Liver (tissue), 9 donors: ENCODE measurements around the gene LIPC. TPM values are rescaled to one million over a fixed set of nuclear protein-coding genes. Genes with fewer than 3 reads are reported as not detected.

ENCODE experiments used
- DNase-seq: peaks from one replicate; pipeline ENCODE4 v3.0.0-alpha.2; 2017; ENCODE audit warnings: low spot score
- H3K27ac ChIP-seq, 2 donors: one replicate each; pipeline ENCODE4 v1.7.0; 2013; ENCODE audit warnings: inconsistent platforms in 2 of 2, low read length in 2 of 2, control low read depth in 1 of 2, low read depth in 1 of 2, mild to moderate bottlenecking in 1 of 2
- H3K27me3 ChIP-seq, 4 donors: one replicate each; pipeline versions ENCODE4 v1.6.1 to v1.7.0; 2013; ENCODE audit warnings: low read length in 3 of 4, inconsistent platforms in 1 of 4, mild to moderate bottlenecking in 1 of 4, moderate library complexity in 1 of 4; ENCODE audit not compliant: control insufficient read depth in 4 of 4, insufficient read depth in 4 of 4
- H3K36me3 ChIP-seq, 4 donors: one replicate each; pipeline versions ENCODE4 v1.6.1 to v1.7.0; 2013; ENCODE audit warnings: low read length in 3 of 4, mild to moderate bottlenecking in 3 of 4, low read depth in 1 of 4, moderate library complexity in 1 of 4; ENCODE audit not compliant: control insufficient read depth in 4 of 4, insufficient read depth in 3 of 4
- H3K4me1 ChIP-seq, 4 donors: one replicate each; pipeline versions ENCODE4 v1.6.1 to v1.7.0; 2013; ENCODE audit warnings: low read length in 3 of 4, mild to moderate bottlenecking in 3 of 4, moderate library complexity in 1 of 4; ENCODE audit not compliant: control insufficient read depth in 4 of 4, insufficient read depth in 4 of 4
- H3K4me3 ChIP-seq, 3 donors: one replicate each; pipeline versions ENCODE4 v1.6.1 to v1.7.0; 2013; ENCODE audit warnings: low read length in 3 of 3, control low read depth in 1 of 3, low read depth in 1 of 3, mild to moderate bottlenecking in 1 of 3
- H3K9ac ChIP-seq, 2 donors: one replicate each; pipeline ENCODE4 v1.7.0; 2013; ENCODE audit warnings: low read length in 2 of 2, mild to moderate bottlenecking in 2 of 2, moderate library complexity in 2 of 2, control low read depth in 1 of 2, low read depth in 1 of 2
- H3K9me3 ChIP-seq, 4 donors: one replicate each; pipeline versions ENCODE4 v1.6.1 to v1.7.0; 2013; ENCODE audit warnings: low read length in 3 of 4; ENCODE audit not compliant: control insufficient read depth in 4 of 4
- EGR1 ChIP-seq, 2 donors: IDR thresholded peaks; 2 replicates each; pipeline ENCODE4 v1.6.1; 2016 to 2018; ENCODE audit warnings: antibody characterized with exemption in 2 of 2, low read depth in 2 of 2
- FOXA1 ChIP-seq: IDR thresholded peaks from 2 replicates; pipeline ENCODE4 v1.6.1; 2016; ENCODE audit warnings: antibody characterized with exemption
- GABPA ChIP-seq, 2 donors: IDR thresholded peaks in 1 of 2; conservative IDR thresholded peaks in 1 of 2; 2 replicates each; pipeline ENCODE4 v1.6.1; 2016; ENCODE audit warnings: antibody characterized with exemption in 2 of 2, mild to moderate bottlenecking in 1 of 2, moderate library complexity in 1 of 2
- HNF4G ChIP-seq: IDR thresholded peaks from 2 replicates; pipeline ENCODE4 v1.6.1; 2016; ENCODE audit warnings: antibody characterized with exemption
- RAD21 ChIP-seq, 2 donors: IDR thresholded peaks; 2 replicates each; pipeline ENCODE4 v1.6.1; 2016; ENCODE audit warnings: antibody characterized with exemption in 2 of 2, mild to moderate bottlenecking in 2 of 2
- RXRA ChIP-seq, 2 donors: IDR thresholded peaks; 2 replicates each; pipeline ENCODE4 v1.6.1; 2017 to 2018; ENCODE audit warnings: antibody characterized with exemption in 2 of 2, mild to moderate bottlenecking in 1 of 2
- SP1 ChIP-seq: IDR thresholded peaks from 2 replicates; pipeline ENCODE4 v1.6.1; 2018; ENCODE audit warnings: antibody characterized with exemption, mild to moderate bottlenecking
- TAF1 ChIP-seq: conservative IDR thresholded peaks from 2 replicates; pipeline ENCODE4 v1.6.1; 2016; ENCODE audit warnings: antibody characterized with exemption, mild to moderate bottlenecking
- YY1 ChIP-seq: IDR thresholded peaks from 2 replicates; pipeline ENCODE4 v1.6.1; 2016; ENCODE audit warnings: antibody characterized with exemption, mild to moderate bottlenecking
- WGBS: extraction: QIAGEN DNeasy Blood & Tissue Kit; methylation state at CpG from one replicate; pipeline ENCODE4 v1.1.7; 2013; 5-methylcytosine and 5-hydroxymethylcytosine counted together
- polyA plus RNA-seq, 2 donors: library from polyadenylated mRNA; stranded (reverse) in 1 of 2; unstranded in 1 of 2; fragments of 200-250 nt in 1 of 2; fragments of >200 nt in 1 of 2; fragmentation: Nextera tagmentation in 1 of 2; extraction: Ambion mirVana in 1 of 2; gene quantifications; one replicate each; pipeline versions ENCODE4 v1.2.1 to v1.2.3, GENCODE V29; 2013 to 2015
- total RNA-seq, 2 donors: library from RNA; depleted of rRNA; stranded (reverse); fragments of >200 nt; gene quantifications; one replicate each; pipeline ENCODE4 v1.2.3, GENCODE V29; 2014
- TF ChIP-seq, protein P1 (sequence below): IDR thresholded peaks from 2 replicates; pipeline ENCODE4 v1.6.1; 2016; ENCODE audit warnings: antibody characterized with exemption
- TF ChIP-seq, protein P2 (sequence below): fragments of 150-350 bp; IDR thresholded peaks from 2 replicates; pipeline ENCODE4 v1.5.1; 2017; ENCODE audit warnings: improper control_type of control experiment, low read depth, low read length; ENCODE audit not compliant: missing input control
- TF ChIP-seq, protein P3 (sequence below): IDR thresholded peaks from 2 replicates; pipeline ENCODE4 v1.6.1; 2016; ENCODE audit warnings: antibody characterized with exemption
- TF ChIP-seq, protein P4 (sequence below): IDR thresholded peaks from 2 replicates; pipeline ENCODE4 v1.6.1; 2016; ENCODE audit warnings: antibody characterized with exemption
- TF ChIP-seq, protein P5 (sequence below): IDR thresholded peaks from 2 replicates; pipeline ENCODE4 v1.6.1; 2016; ENCODE audit warnings: antibody characterized with exemption, mild to moderate bottlenecking
- donor health status: healthy.
- donor health status: healthy.
- donor health status: healthy.
- donor health status: healthy.
- donor health status: healthy.

Gene LIPC
- total and polyA plus RNA-seq, 4 donors = 60.1 to 268 (median 131) TPM

DNA sequence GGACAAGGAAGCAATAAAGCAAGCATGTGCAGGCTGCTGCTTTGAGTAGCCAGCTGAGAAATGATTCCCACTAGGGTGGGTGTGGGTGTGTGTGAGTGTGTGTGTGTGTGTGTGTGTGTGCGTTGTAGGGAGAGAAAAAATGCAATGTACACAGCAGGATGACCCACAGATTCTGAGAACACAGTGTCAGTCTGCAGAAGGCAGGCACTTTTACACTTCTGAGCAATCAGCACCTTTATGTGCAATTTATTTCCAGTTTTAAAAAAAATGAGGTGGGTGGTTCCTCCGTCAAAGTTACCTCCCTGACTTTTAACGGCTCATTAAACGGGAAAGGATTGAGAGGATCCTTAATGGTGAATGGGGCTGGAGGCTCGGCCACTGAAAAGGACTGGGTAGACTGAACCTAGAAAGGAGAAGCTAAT, 38.5 kb upstream of the LIPC start:
- no peaks in the 10 kb centered on the region for H3K27me3 ChIP-seq
- 71% methylated on average over 5 of the region's 5 CpGs for WGBS
- H3K4me3 ChIP-seq = no peak overlapping the region
- peak overlapping the region; percentile 60 to 64 for H3K27ac ChIP-seq
- no peaks in the 10 kb centered on the region for H3K9me3 ChIP-seq
- H3K9ac ChIP-seq = no peak overlapping the region
- peak; percentile 57 for DNase-seq
- peaks cover 5 to 50% (median 29%) of the 10 kb centered on the region in 4 donors for H3K4me1 ChIP-seq
- TF ChIP-seq, protein P1, sequence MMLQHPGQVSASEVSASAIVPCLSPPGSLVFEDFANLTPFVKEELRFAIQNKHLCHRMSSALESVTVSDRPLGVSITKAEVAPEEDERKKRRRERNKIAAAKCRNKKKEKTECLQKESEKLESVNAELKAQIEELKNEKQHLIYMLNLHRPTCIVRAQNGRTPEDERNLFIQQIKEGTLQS = no peak
- no peak for TF ChIP-seq FOXA1
- no peak for TF ChIP-seq EGR1 (IDR thresholded peaks at IDR 0.05; ENCODE audit: low read depth in 2 of 2)
- TF ChIP-seq, protein P2, sequence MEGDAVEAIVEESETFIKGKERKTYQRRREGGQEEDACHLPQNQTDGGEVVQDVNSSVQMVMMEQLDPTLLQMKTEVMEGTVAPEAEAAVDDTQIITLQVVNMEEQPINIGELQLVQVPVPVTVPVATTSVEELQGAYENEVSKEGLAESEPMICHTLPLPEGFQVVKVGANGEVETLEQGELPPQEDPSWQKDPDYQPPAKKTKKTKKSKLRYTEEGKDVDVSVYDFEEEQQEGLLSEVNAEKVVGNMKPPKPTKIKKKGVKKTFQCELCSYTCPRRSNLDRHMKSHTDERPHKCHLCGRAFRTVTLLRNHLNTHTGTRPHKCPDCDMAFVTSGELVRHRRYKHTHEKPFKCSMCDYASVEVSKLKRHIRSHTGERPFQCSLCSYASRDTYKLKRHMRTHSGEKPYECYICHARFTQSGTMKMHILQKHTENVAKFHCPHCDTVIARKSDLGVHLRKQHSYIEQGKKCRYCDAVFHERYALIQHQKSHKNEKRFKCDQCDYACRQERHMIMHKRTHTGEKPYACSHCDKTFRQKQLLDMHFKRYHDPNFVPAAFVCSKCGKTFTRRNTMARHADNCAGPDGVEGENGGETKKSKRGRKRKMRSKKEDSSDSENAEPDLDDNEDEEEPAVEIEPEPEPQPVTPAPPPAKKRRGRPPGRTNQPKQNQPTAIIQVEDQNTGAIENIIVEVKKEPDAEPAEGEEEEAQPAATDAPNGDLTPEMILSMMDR = no peak
- no peak for TF ChIP-seq YY1
- no peaks in the 10 kb centered on the region for H3K36me3 ChIP-seq

DNA sequence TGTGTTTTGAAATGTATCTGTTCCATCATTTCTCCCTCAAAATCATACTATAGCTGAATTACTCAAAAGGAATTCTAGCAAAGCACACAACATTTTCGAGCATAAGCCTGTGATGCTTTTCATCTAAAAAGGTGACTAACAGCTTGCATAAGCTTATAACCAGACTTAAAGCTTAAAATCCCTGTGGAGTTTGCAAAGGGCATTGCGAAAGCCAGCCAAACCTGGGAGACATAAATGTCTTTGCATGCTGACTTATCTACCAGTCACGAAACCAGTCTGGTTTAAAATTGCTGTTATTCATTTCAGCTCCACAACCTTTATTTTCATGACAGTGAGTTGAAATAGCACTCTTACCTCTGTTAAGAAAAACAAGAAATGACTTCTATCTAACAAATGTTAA, 35.6 kb upstream of the LIPC start:
- WGBS = 67% methylated on average over 3 of the region's 3 CpGs
- no peaks in the 10 kb centered on the region for H3K9me3 ChIP-seq
- H3K27ac ChIP-seq = no peak overlapping the region
- H3K4me1 ChIP-seq = peaks cover 5 to 31% (median 15%) of the 10 kb centered on the region in 4 donors
- no peaks in the 10 kb centered on the region for H3K27me3 ChIP-seq
- no peaks in the 10 kb centered on the region for H3K36me3 ChIP-seq
- no peak overlapping the region for H3K4me3 ChIP-seq
- no peak overlapping the region for H3K9ac ChIP-seq
- DNase-seq = no peak
- TF ChIP-seq RAD21 (IDR thresholded peaks at IDR 0.05) (no peak), HNF4G (no peak), TAF1 (no peak), FOXA1 (no peak), SP1 (no peak), RXRA (IDR thresholded peaks at IDR 0.05) (no peak), GABPA (IDR thresholded peaks at IDR 0.05 in 1 of 2, conservative IDR thresholded peaks at IDR 0.05 in 1 of 2) (no peak)
- TF ChIP-seq, protein P3, sequence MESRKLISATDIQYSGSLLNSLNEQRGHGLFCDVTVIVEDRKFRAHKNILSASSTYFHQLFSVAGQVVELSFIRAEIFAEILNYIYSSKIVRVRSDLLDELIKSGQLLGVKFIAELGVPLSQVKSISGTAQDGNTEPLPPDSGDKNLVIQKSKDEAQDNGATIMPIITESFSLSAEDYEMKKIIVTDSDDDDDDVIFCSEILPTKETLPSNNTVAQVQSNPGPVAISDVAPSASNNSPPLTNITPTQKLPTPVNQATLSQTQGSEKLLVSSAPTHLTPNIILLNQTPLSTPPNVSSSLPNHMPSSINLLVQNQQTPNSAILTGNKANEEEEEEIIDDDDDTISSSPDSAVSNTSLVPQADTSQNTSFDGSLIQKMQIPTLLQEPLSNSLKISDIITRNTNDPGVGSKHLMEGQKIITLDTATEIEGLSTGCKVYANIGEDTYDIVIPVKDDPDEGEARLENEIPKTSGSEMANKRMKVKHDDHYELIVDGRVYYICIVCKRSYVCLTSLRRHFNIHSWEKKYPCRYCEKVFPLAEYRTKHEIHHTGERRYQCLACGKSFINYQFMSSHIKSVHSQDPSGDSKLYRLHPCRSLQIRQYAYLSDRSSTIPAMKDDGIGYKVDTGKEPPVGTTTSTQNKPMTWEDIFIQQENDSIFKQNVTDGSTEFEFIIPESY = no peak
- TF ChIP-seq, protein P1 = no peak
- TF ChIP-seq, protein P4, sequence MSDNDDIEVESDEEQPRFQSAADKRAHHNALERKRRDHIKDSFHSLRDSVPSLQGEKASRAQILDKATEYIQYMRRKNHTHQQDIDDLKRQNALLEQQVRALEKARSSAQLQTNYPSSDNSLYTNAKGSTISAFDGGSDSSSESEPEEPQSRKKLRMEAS = no peak
- TF ChIP-seq, protein P5, sequence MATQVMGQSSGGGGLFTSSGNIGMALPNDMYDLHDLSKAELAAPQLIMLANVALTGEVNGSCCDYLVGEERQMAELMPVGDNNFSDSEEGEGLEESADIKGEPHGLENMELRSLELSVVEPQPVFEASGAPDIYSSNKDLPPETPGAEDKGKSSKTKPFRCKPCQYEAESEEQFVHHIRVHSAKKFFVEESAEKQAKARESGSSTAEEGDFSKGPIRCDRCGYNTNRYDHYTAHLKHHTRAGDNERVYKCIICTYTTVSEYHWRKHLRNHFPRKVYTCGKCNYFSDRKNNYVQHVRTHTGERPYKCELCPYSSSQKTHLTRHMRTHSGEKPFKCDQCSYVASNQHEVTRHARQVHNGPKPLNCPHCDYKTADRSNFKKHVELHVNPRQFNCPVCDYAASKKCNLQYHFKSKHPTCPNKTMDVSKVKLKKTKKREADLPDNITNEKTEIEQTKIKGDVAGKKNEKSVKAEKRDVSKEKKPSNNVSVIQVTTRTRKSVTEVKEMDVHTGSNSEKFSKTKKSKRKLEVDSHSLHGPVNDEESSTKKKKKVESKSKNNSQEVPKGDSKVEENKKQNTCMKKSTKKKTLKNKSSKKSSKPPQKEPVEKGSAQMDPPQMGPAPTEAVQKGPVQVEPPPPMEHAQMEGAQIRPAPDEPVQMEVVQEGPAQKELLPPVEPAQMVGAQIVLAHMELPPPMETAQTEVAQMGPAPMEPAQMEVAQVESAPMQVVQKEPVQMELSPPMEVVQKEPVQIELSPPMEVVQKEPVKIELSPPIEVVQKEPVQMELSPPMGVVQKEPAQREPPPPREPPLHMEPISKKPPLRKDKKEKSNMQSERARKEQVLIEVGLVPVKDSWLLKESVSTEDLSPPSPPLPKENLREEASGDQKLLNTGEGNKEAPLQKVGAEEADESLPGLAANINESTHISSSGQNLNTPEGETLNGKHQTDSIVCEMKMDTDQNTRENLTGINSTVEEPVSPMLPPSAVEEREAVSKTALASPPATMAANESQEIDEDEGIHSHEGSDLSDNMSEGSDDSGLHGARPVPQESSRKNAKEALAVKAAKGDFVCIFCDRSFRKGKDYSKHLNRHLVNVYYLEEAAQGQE = no peak
